ENCODE measurements around the gene SLC2A13.
A peak's percentile ranks its signal among the peaks of the same experiment; 100 is the strongest.

The SLC2A13 gene

GRCh38 chr12:40105515-40106201 lies at the start of gene SLC2A13:
TSS of gene SLC2A13 (minus strand) at chr12:40106081. CDS start at chr12:40105808, 273 bp downstream.
- peak; percentile 70 for DNase-seq (ENCODE audit: low read depth)

- DNase-seq (ENCODE audit: low read depth): no peak
Observed at GRCh38 chr12:40154381-40154780, 48.5 kb upstream of the SLC2A13 start.

- no peak for DNase-seq (ENCODE audit: low read depth)
Observed at GRCh38 chr12:40153432-40153831, 47.6 kb upstream of the SLC2A13 start.

GRCh38 chr12:40152783-40153383 lies 47.0 kb upstream of the SLC2A13 start:
- DNase-seq (ENCODE audit: low read depth): peak; percentile 40

GRCh38 chr12:40149673-40150260 lies 43.9 kb upstream of the SLC2A13 start:
- peak; percentile 59 for DNase-seq (ENCODE audit: low read depth)

GRCh38 chr12:40146800-40147797 lies 41.2 kb upstream of the SLC2A13 start:
- DNase-seq (ENCODE audit: low read depth): no peak

- no peak for DNase-seq (ENCODE audit: low read depth)
Observed at GRCh38 chr12:40145896-40146295, 40.0 kb upstream of the SLC2A13 start.

- DNase-seq (ENCODE audit: low read depth): no peak
Observed at GRCh38 chr12:40144023-40144422, 38.1 kb upstream of the SLC2A13 start.

GRCh38 chr12:40142001-40142744 lies 36.3 kb upstream of the SLC2A13 start:
- DNase-seq (ENCODE audit: low read depth): no peak

GRCh38 chr12:40138526-40138925 lies 32.6 kb upstream of the SLC2A13 start:
- DNase-seq (ENCODE audit: low read depth): no peak

- DNase-seq (ENCODE audit: low read depth): no peak
Observed at GRCh38 chr12:40137252-40137651, 31.4 kb upstream of the SLC2A13 start.

- DNase-seq (ENCODE audit: low read depth): no peak
Observed at GRCh38 chr12:40127408-40127807, 21.5 kb upstream of the SLC2A13 start.

GRCh38 chr12:40123496-40123895 lies 17.6 kb upstream of the SLC2A13 start:
- DNase-seq (ENCODE audit: low read depth): peak; percentile 51

- no peak for DNase-seq (ENCODE audit: low read depth)
Observed at GRCh38 chr12:40122842-40123241, 17.0 kb upstream of the SLC2A13 start.

GRCh38 chr12:40117818-40118217 lies 11.9 kb upstream of the SLC2A13 start:
- no peak for DNase-seq (ENCODE audit: low read depth)

GRCh38 chr12:40110586-40110985 lies 4.7 kb upstream of the SLC2A13 start:
- no peak for DNase-seq (ENCODE audit: low read depth)

GRCh38 chr12:40107803-40108620 lies 2.1 kb upstream of the SLC2A13 start:
- DNase-seq (ENCODE audit: low read depth): no peak

- peak; percentile 67 for DNase-seq (ENCODE audit: low read depth)
Observed at GRCh38 chr12:40107098-40107802, 1.4 kb upstream of the SLC2A13 start.

GRCh38 chr12:40106655-40107054 lies 774 bp upstream of the SLC2A13 start:
- DNase-seq (ENCODE audit: low read depth): no peak

GRCh38 chr12:40106202-40106533 lies 287 bp upstream of the SLC2A13 start:
- DNase-seq (ENCODE audit: low read depth): no peak

Measured in fibroblast of gingiva (primary cell).